NCI-H524 treated with DMSO at 0.1 percent for 48 hours (cell line): ENCODE measurements around the gene PODN.

Experiments used
- DNase-seq: peaks from one replicate; lab custom pipeline; 2025; lab: John Stamatoyannopoulos, UW

Gene PODN

GRCh38 chr1:53089478-53090226 is 27.6 kb downstream of the PODN start:
- no peak for DNase-seq

- DNase-seq, result no peak
These were observed 28.5 kb downstream of the PODN start for GRCh38 chr1:53090227-53091147.

- DNase-seq, result no peak
These were observed 30.0 kb downstream of the PODN start for GRCh38 chr1:53091841-53092645.

GRCh38 chr1:53092659-53093450 is 30.8 kb downstream of the PODN start:
- no peak for DNase-seq

GRCh38 chr1:53093451-53093754 is 31.4 kb downstream of the PODN start:
- no peak for DNase-seq

GRCh38 chr1:53093778-53094532 is 31.9 kb downstream of the PODN start:
- DNase-seq, result no peak

GRCh38 chr1:53094533-53094919 is 32.5 kb downstream of the PODN start:
- DNase-seq, result no peak

- no peak for DNase-seq
These were observed 42.4 kb downstream of the PODN start for GRCh38 chr1:53104289-53104913.

GRCh38 chr1:53107090-53107489 is 45.1 kb downstream of the PODN start:
- DNase-seq, result no peak

GRCh38 chr1:53107570-53108322 is 45.7 kb downstream of the PODN start:
- no peak for DNase-seq

GRCh38 chr1:53108646-53109580 is 46.9 kb downstream of the PODN start:
- no peak for DNase-seq

- DNase-seq, result no peak
These were observed 48.5 kb downstream of the PODN start for GRCh38 chr1:53110370-53111072.

GRCh38 chr1:53111073-53111556 is 49.1 kb downstream of the PODN start:
- DNase-seq, result no peak

- DNase-seq, result no peak
These were observed 49.7 kb downstream of the PODN start for GRCh38 chr1:53111693-53112092.

GRCh38 chr1:53112271-53112774 is 50.3 kb downstream of the PODN start:
- no peak for DNase-seq

GRCh38 chr1:53112861-53113260 is 50.8 kb downstream of the PODN start:
- DNase-seq, result no peak

GRCh38 chr1:53114090-53114489 is 52.1 kb downstream of the PODN start:
- no peak for DNase-seq
